Kidney epithelial cell (primary cell): ENCODE measurements around the gene LGI4. TPM values are rescaled to one million over a fixed set of nuclear protein-coding genes. Genes with fewer than 3 reads are reported as not detected.

Source experiments
- DNase-seq: peaks from one replicate; pipeline ENCODE4 v3.0.0-alpha.2; 2010; ENCODE audit warnings: low read depth
- H3K27me3 ChIP-seq: 2 replicates; pipeline ENCODE4 v1.6.0; 2011; ENCODE audit warnings: low read length; ENCODE audit not compliant: control insufficient read depth, insufficient read depth
- H3K36me3 ChIP-seq: 2 replicates; pipeline ENCODE4 v1.5.1; 2011; ENCODE audit warnings: low read length; ENCODE audit not compliant: control insufficient read depth, insufficient read depth
- H3K4me3 ChIP-seq: 2 replicates; pipeline ENCODE4 v1.5.1; 2011; ENCODE audit warnings: low read depth, mild to moderate bottlenecking, control low read depth, low read length
- CTCF ChIP-seq: IDR thresholded peaks from 2 replicates; pipeline ENCODE4 v1.5.1; 2011; ENCODE audit warnings: mild to moderate bottlenecking, moderate library complexity, low read length, control low read depth, inconsistent platforms; ENCODE audit not compliant: insufficient read depth, poor library complexity, severe bottlenecking
- total RNA-seq: library from RNA; depleted of rRNA; stranded (reverse); fragments of >200 nt; gene quantifications from 2 replicates; pipeline ENCODE4 v1.2.3, GENCODE V29; 2015

LGI4 gene
- total RNA-seq, 1 donor from 2014 or later = not detected

DNA sequence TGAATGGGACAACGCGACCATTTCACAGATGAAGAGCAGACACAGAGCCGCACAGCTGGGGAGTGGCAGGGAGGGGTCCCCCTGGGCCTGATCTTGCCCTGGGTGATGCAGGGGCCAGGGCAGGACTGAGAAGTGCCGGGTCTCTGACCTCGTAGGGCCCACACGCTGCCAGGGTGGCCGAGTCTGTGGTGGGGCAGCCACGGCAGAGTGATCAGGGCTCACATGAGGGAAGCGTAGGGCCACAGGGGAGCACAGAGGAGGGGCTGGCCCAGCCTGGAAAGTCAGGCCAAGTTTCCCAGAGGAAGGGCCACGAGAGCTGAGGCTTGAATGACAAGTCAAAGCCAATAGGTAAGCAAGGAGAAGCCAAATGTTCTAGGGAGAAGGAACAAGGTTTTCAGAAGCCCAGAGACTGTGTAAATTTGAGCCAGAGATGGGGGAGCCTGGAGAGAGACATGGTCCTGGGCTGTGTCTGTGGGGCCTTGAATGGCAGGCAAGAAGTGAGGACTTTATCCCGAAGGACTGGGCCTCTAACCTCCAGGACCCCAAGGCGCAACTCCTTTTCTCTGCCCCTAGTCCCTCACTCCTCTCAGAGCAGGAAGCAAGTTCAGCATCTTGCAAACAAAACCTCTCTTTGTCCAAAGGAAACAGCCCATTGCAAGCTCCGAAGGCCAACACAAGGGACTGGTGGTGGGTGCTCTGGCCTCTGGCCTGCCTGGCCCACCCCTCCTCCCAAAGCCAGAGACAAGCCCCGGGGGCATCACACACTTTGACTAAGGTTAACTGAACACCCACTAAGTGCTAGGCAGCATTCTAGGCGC, 51.0 kb downstream of the LGI4 start:
- H3K36me3 ChIP-seq = no peaks in the 10 kb centered on the region
- no peak for TF ChIP-seq CTCF
- H3K27me3 ChIP-seq = no peaks in the 10 kb centered on the region
- H3K4me3 ChIP-seq = no peak overlapping the region
- no peak for DNase-seq

DNA sequence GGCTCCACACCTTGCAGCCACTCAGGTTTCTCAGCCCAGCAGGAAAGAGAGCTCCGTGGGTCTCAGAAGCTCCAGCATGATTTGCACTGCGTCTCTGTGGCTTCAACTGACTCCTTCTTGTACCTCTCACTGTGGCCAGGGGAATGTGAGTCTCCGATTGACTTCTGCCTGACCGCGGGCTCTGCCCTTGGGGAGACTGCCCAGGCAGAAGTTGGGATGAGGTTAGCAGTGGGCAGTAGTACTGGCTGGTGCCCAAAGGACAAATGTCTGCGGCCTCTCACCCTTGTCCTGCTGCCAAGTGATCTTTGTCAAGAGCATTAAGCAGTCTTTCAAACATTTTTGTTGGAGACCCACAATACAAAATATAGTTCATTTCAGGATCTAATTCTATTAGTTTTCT, 53.7 kb downstream of the LGI4 start:
- no peaks in the 10 kb centered on the region for H3K27me3 ChIP-seq
- no peak for TF ChIP-seq CTCF
- no peak overlapping the region for H3K4me3 ChIP-seq
- no peak for DNase-seq
- no peaks in the 10 kb centered on the region for H3K36me3 ChIP-seq

- TF ChIP-seq CTCF = no peak
- DNase-seq = no peak
- H3K27me3 ChIP-seq = no peaks in the 10 kb centered on the region
- H3K36me3 ChIP-seq = no peaks in the 10 kb centered on the region
- H3K4me3 ChIP-seq = no peak overlapping the region
These were observed 54.2 kb downstream of the LGI4 start for GRCh38 chr19:35080613-35081170.

- TF ChIP-seq CTCF = no peak
- Histone ChIP-seq H3K4me3 (no peak overlapping the region), H3K36me3 (no peaks in the 10 kb centered on the region), H3K27me3 (no peaks in the 10 kb centered on the region)
- DNase-seq = no peak
These were observed 55.0 kb downstream of the LGI4 start for GRCh38 chr19:35079826-35080225.

- TF ChIP-seq CTCF = no peak
- DNase-seq = no peak
- H3K4me3 ChIP-seq = no peak overlapping the region
- no peaks in the 10 kb centered on the region for H3K27me3 ChIP-seq
- H3K36me3 ChIP-seq = no peaks in the 10 kb centered on the region
These were observed 57.2 kb downstream of the LGI4 start for GRCh38 chr19:35077411-35078223.
